ENCODE measurements around the gene FSTL3.

DNA sequence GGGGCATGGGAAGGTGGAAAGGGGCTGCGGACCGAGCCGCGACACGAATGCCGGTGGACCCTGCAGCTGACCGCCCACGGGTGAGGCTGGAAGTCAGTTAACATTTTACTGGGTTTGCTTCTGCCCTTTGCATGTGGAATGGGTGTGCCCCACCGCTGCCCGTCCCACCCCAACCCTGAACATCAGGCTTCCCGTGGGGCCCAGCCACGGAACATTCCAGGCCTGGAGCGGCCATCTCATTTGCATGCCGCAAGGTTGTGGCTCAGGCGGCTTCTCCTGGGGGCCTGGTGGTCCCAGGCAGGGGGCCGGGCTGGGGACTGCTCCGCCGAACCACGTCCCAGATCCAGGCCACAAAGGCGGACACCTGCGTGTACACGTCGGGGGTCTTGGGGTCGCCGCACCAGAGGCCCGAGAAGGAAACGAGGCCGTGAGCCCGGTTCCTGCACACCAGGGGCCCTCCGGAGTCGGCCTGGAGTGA is 9.3 kb downstream of the FSTL3 start:
- TF ChIP-seq, protein P1, sequence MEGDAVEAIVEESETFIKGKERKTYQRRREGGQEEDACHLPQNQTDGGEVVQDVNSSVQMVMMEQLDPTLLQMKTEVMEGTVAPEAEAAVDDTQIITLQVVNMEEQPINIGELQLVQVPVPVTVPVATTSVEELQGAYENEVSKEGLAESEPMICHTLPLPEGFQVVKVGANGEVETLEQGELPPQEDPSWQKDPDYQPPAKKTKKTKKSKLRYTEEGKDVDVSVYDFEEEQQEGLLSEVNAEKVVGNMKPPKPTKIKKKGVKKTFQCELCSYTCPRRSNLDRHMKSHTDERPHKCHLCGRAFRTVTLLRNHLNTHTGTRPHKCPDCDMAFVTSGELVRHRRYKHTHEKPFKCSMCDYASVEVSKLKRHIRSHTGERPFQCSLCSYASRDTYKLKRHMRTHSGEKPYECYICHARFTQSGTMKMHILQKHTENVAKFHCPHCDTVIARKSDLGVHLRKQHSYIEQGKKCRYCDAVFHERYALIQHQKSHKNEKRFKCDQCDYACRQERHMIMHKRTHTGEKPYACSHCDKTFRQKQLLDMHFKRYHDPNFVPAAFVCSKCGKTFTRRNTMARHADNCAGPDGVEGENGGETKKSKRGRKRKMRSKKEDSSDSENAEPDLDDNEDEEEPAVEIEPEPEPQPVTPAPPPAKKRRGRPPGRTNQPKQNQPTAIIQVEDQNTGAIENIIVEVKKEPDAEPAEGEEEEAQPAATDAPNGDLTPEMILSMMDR (IDR thresholded peaks at IDR 0.05 in 4 of 5, conservative IDR thresholded peaks at IDR 0.05 in 1 of 5): no peak
- no peak for TF ChIP-seq POLR2A (IDR thresholded peaks at IDR 0.05)
